ENCODE results near the gene CDC20.
A peak's percentile ranks its signal among the peaks of the same experiment; 100 is the strongest.

DNA sequence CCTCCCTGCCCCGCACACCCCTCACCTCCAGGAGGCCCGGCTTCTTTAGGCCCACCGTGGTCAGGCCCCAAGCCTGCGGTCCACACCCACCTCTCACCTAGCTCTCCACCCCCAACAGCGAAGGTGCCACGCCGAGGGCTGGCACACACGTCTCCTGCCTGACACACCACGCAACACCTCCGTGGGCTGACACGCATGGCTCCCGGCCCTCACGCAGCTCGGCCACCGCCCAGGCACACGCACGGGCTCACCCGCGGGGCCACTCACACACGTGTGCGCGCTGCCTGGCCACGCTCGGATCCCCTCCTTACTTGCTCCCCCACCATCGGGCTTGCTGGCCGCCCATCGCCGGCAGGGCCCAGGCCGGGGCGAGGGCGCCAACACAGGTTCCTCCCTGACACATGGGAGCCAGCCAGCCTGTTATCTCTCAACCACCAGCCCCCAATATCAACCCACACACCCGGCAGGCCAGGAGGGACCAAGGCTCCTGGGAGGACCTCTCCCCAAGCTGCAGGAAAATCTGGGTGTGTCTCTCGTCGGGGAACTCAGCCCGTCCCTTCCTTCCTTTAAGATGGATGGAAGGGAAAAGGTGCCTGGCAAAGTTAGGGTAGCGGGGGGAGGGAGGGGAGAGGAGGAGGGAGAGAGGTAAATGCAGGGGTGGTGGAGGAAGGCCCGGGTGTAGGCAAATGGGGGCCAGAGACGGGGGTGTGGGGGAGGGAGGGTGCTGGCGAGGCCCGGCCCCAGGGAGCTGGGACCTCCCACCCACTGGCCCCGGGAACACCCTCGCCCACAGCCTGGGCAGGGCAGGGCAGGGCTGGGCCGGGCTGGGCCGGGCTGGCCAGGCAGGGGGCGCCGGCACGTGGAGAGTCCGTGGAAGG lies 8.5 kb downstream of the CDC20 start:
- TF ChIP-seq, protein P1, sequence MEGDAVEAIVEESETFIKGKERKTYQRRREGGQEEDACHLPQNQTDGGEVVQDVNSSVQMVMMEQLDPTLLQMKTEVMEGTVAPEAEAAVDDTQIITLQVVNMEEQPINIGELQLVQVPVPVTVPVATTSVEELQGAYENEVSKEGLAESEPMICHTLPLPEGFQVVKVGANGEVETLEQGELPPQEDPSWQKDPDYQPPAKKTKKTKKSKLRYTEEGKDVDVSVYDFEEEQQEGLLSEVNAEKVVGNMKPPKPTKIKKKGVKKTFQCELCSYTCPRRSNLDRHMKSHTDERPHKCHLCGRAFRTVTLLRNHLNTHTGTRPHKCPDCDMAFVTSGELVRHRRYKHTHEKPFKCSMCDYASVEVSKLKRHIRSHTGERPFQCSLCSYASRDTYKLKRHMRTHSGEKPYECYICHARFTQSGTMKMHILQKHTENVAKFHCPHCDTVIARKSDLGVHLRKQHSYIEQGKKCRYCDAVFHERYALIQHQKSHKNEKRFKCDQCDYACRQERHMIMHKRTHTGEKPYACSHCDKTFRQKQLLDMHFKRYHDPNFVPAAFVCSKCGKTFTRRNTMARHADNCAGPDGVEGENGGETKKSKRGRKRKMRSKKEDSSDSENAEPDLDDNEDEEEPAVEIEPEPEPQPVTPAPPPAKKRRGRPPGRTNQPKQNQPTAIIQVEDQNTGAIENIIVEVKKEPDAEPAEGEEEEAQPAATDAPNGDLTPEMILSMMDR (IDR thresholded peaks at IDR 0.05) = peak in 1 of 7 experiments; percentile 20
- no peak for TF ChIP-seq POLR2A (IDR thresholded peaks at IDR 0.05)
